NCI-H748 treated with DMSO at 0.1 percent for 48 hours (cell line): ENCODE measurements around the gene NECAB3.

Experiments used
- DNase-seq: peaks from one replicate; lab custom pipeline; 2025; lab: John Stamatoyannopoulos, UW

The NECAB3 gene

DNA sequence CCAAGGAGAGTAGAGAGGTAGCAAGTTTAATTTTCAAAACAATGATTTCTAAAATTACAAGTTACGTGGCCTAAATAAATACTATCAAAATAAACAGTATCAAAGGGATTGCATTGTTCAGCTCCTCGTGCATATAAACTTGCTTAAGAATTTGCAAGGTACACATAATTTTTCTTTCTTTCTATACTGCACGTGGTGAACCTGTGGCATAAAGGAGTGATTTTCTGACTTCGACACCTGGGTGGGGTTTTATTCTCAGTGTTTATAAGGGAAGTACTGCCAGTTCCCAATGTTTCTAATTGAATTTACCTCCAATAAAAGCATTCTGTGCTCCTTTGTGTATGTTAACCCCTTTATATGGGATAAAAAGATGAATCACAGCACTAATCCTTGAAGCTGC, 62.2 kb downstream of the NECAB3 start:
- no peak for DNase-seq

DNA sequence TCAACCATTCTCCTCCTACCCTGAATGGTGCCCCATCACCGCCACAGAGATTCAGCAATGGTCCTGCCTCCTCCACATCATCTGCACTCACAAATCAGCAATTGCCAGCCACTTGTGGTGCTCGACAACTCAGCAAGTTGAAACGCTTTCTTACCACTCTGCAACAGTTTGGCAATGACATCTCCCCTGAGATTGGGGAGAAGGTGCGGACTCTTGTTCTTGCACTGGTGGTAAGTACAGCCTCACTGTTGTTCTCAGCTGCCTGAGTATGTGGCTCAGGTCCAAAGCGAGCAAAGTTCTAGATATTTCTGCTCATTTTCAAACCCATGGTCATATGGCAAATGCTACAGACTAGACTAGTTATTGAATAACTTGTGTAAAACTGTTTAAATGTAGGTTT, 63.1 kb downstream of the NECAB3 start:
- no peak for DNase-seq

DNA sequence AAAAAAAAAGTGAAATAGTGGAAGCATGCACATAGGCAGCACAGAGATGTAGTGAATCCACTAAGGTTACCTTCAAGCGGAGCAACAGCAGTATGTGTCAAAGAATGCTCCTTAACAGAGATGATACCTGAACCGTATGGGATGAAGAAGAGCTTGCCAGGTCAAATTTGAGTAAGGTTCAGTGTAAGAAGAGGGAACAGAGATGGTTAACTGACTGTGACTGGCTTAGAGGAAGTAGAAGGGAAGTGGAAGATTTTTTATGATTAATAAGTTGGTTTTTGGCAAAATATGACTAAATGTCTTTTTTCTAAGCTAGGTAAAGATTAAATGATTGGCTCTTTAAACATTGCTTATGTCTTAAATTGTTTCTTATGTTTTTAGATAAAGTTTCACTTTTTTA, 64.7 kb downstream of the NECAB3 start:
- no peak for DNase-seq
